ENCODE results near the gene MRFAP1L1. TPM values are rescaled to one million over a fixed set of nuclear protein-coding genes. Genes with fewer than 3 reads are reported as not detected.
A peak's percentile ranks its signal among the peaks of the same experiment; 100 is the strongest.

The MRFAP1L1 gene
- polyA plus RNA-seq, 3 donors = 7.6 to 19.1 (median 13.8) TPM

- no peaks in the 10 kb centered on the region for H3K36me3 ChIP-seq (replicated peaks in 1 of 2; ENCODE audit: control insufficient read depth in 1 of 2, insufficient read depth in 2 of 2, low read length in 2 of 2)
- Mint-ChIP-seq H3K4me3 (no peak overlapping the region), H3K9me3 (no peaks in the 10 kb centered on the region), H3K27me3 (ENCODE audit: low read depth in 3 of 3) (peaks cover 2 to 3% (median 2%) of the 10 kb centered on the region in 3 donors), H3K4me1 (peaks cover 26% of the 10 kb centered on the region), H3K36me3 (peaks cover 4 to 5% of the 10 kb centered on the region in 2 donors), H3K27ac (peak overlapping the region in 1 of 7 donors; percentile 34)
- H3K4me3 ChIP-seq (replicated peaks in 1 of 3; ENCODE audit: low read depth in 2 of 3, low read length in 3 of 3) = no peak overlapping the region
- H2AFZ ChIP-seq (ENCODE audit: insufficient read depth, low read depth, low read length, poor library complexity, severe bottlenecking) = no peak overlapping the region
- H4K20me1 ChIP-seq (ENCODE audit: insufficient read depth, low read length) = peaks cover 10% of the 10 kb centered on the region
- intact Hi-C loops (cut with micrococcal nuclease) = loop anchor here (5.0 to 10.0 kb wide), 5 partner anchors 63 to 353 kb away; partner anchors contain the start of genes KIAA0232 (in 1 of the 2), MRFAP1 (in 1 of the 2) and TADA2B (in 1 of the 2)
- H3K4me1 ChIP-seq (ENCODE audit: control insufficient read depth in 1 of 2, insufficient read depth in 2 of 2, low read length in 2 of 2) = peaks cover 22 to 33% of the 10 kb centered on the region in 2 donors
- H3K9ac ChIP-seq (ENCODE audit: insufficient read depth, low read length, poor library complexity, severe bottlenecking) = no peak overlapping the region
- H3K79me2 ChIP-seq (ENCODE audit: insufficient read depth, low read length) = peaks cover 18% of the 10 kb centered on the region
- H3K4me2 ChIP-seq (replicated peaks; ENCODE audit: extremely low read depth, low read length, poor library complexity, severe bottlenecking) = no peak overlapping the region
- no peak for DNase-seq
- 93% methylated on average over 4 of the region's 7 CpGs for WGBS (ENCODE audit: insufficient coverage)
- H3K9me3 ChIP-seq (replicated peaks in 1 of 2; ENCODE audit: control insufficient read depth in 1 of 2, insufficient read depth in 1 of 2, low read length in 2 of 2) = no peaks in the 10 kb centered on the region
- no peak overlapping the region for H3K27ac ChIP-seq (ENCODE audit: low read depth in 1 of 2, low read length in 2 of 2)
- H3K27me3 ChIP-seq (ENCODE audit: control insufficient read depth in 2 of 2, insufficient read depth in 2 of 2, low read length in 2 of 2) = no peaks in the 10 kb centered on the region
- no peak for TF ChIP-seq CTCF (IDR thresholded peaks at IDR 0.05)
Measured at GRCh38 chr4:6718932-6719610, 9.4 kb upstream of the MRFAP1L1 start.

GRCh38 chr4:6716958-6717655 lies 7.4 kb upstream of the MRFAP1L1 start:
- intact Hi-C loops (cut with micrococcal nuclease) = loop anchor here (2.0 to 10.0 kb wide), 6 partner anchors 65 to 355 kb away; partner anchors contain the start of genes MRFAP1 (in 2 of the 2), KIAA0232 (in 1 of the 2) and TADA2B (in 1 of the 2)
- Histone ChIP-seq H3K27me3 (ENCODE audit: control insufficient read depth in 2 of 2, insufficient read depth in 2 of 2, low read length in 2 of 2) (no peaks in the 10 kb centered on the region), H3K9me3 (replicated peaks in 1 of 2; ENCODE audit: control insufficient read depth in 1 of 2, insufficient read depth in 1 of 2, low read length in 2 of 2) (no peaks in the 10 kb centered on the region), H3K9ac (ENCODE audit: insufficient read depth, low read length, poor library complexity, severe bottlenecking) (peak overlapping the region; percentile 79), H3K27ac (ENCODE audit: low read depth in 1 of 2, low read length in 2 of 2) (peak overlapping the region; percentile 70 to 87), H3K4me2 (replicated peaks; ENCODE audit: extremely low read depth, low read length, poor library complexity, severe bottlenecking) (peak overlapping the region; percentile 80), H3K4me3 (replicated peaks in 1 of 3; ENCODE audit: low read depth in 2 of 3, low read length in 3 of 3) (peak overlapping the region; percentile 69 to 81 (median 76)), H3K79me2 (ENCODE audit: insufficient read depth, low read length) (peaks cover 18% of the 10 kb centered on the region), H2AFZ (ENCODE audit: insufficient read depth, low read depth, low read length, poor library complexity, severe bottlenecking) (peak overlapping the region; percentile 86), H4K20me1 (ENCODE audit: insufficient read depth, low read length) (peaks cover 10% of the 10 kb centered on the region), H3K4me1 (ENCODE audit: control insufficient read depth in 1 of 2, insufficient read depth in 2 of 2, low read length in 2 of 2) (peaks cover 22 to 33% of the 10 kb centered on the region in 2 donors), H3K36me3 (replicated peaks in 1 of 2; ENCODE audit: control insufficient read depth in 1 of 2, insufficient read depth in 2 of 2, low read length in 2 of 2) (no peaks in the 10 kb centered on the region)
- TF ChIP-seq CTCF (IDR thresholded peaks at IDR 0.05) = no peak
- peaks cover 0 to 3% (median 0%) of the 10 kb centered on the region in 7 donors for H3K9me3 Mint-ChIP-seq
- 60% methylated on average over 1 of the region's 7 CpGs for WGBS (ENCODE audit: insufficient coverage)
- H3K4me3 Mint-ChIP-seq = peak overlapping the region; percentile 91 to 96
- H3K27me3 Mint-ChIP-seq (ENCODE audit: low read depth in 3 of 3) = peaks cover 2 to 8% (median 2%) of the 10 kb centered on the region in 3 donors
- H3K27ac Mint-ChIP-seq = peak overlapping the region in 6 of 7 donors; percentile 35 to 89 (median 86)
- DNase-seq = no peak
- H3K36me3 Mint-ChIP-seq = peaks cover 4 to 5% of the 10 kb centered on the region in 2 donors
- H3K4me1 Mint-ChIP-seq = peaks cover 26% of the 10 kb centered on the region
